WERI-Rb-1 (cell line): ENCODE data around the gene C10orf67.

Source experiments
- DNase-seq: peaks from one replicate; pipeline ENCODE4 v3.0.0-alpha.2; 2020
- H3K27ac ChIP-seq: fragments of 250-450 bp; sonication (Bioruptor Pico); 2 replicates; pipeline ENCODE4 v1.5.1; 2020; ENCODE audit warnings: mild to moderate bottlenecking, moderate library complexity
- H3K27me3 ChIP-seq: fragments of 250-450 bp; sonication (Bioruptor Pico); 2 replicates; pipeline ENCODE4 v1.5.1; 2021; ENCODE audit warnings: mild to moderate bottlenecking, low read depth, moderate library complexity; ENCODE audit not compliant: insufficient read depth, severe bottlenecking
- H3K36me3 ChIP-seq: fragments of 250-450 bp; sonication (Bioruptor Pico); 2 replicates; pipeline ENCODE4 v1.5.1; 2020; ENCODE audit warnings: mild to moderate bottlenecking, moderate library complexity
- H3K4me3 ChIP-seq: 2 replicates; pipeline ENCODE4 v1.5.1; 2011; ENCODE audit warnings: low read depth, mild to moderate bottlenecking, control low read depth, low read length
- H3K9me3 ChIP-seq: fragments of 250-450 bp; sonication (Bioruptor Pico); 2 replicates; pipeline ENCODE4 v1.5.1; 2021; ENCODE audit warnings: mild to moderate bottlenecking, moderate library complexity; ENCODE audit not compliant: severe bottlenecking
- TF ChIP-seq, protein P1 (sequence below): IDR thresholded peaks from 2 replicates; pipeline ENCODE4 v1.5.1; 2011; ENCODE audit warnings: low read depth, mild to moderate bottlenecking, control low read depth, inconsistent platforms, low read length

Gene C10orf67

DNA sequence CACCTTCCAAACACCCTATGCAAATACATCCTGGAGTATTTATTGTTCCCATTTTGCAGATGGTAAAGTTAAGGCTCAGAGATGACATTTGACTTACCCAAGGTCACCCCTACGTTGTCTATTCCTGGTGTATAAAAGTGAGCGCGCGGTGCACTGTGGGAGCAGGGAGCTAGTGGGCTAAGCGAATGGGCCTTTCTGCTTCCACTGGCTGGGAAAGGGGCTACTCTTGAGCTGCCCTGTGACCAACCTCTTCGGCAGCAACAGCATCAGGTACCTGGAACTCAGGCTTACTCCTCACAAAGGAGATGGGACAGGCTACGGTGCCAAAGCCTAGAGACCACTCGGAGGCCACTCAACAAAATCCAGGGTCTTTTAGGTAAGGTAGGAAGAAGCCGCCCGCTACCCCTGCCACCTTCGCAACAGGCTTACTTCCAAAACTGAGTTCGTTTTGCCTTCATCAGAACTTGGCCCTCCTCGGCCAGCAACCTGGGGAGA, 150.1 kb downstream of the C10orf67 start:
- Histone ChIP-seq H3K36me3 (no peaks in the 10 kb centered on the region), H3K27ac (no peak overlapping the region), H3K4me3 (peak overlapping the region; percentile 26), H3K27me3 (peaks cover 68% of the 10 kb centered on the region), H3K9me3 (no peaks in the 10 kb centered on the region)
- TF ChIP-seq, protein P1, sequence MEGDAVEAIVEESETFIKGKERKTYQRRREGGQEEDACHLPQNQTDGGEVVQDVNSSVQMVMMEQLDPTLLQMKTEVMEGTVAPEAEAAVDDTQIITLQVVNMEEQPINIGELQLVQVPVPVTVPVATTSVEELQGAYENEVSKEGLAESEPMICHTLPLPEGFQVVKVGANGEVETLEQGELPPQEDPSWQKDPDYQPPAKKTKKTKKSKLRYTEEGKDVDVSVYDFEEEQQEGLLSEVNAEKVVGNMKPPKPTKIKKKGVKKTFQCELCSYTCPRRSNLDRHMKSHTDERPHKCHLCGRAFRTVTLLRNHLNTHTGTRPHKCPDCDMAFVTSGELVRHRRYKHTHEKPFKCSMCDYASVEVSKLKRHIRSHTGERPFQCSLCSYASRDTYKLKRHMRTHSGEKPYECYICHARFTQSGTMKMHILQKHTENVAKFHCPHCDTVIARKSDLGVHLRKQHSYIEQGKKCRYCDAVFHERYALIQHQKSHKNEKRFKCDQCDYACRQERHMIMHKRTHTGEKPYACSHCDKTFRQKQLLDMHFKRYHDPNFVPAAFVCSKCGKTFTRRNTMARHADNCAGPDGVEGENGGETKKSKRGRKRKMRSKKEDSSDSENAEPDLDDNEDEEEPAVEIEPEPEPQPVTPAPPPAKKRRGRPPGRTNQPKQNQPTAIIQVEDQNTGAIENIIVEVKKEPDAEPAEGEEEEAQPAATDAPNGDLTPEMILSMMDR: no peak
- no peak for DNase-seq

DNA sequence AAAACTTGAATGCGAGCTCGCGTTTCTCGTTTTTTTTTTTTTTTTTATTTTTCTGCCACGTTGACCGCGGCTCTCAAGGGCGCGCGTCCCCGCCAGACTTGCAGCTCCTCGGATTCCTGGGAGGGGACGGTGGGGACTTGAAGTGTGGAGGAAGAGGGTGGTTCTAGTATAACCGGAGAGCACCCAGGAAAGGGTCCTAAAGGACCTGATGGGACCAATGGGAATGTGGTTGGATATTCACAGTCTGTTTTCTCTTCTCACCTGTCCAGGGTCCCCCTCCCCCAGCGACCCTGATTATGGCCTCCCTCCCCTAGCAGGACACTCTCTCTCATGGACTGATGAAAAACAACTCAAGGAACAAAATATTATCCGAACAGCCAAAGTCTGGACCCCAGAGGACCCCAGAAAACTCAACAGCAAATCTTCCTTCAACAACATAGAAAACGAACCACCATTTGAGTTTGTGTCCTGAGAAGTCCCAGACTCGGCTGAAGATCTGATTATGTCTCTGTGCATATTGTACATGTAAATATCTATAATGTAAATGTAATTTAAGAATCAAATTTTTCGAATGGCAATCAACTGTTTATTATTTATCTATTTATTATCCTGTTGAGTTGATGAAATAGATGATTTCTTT, 151.0 kb downstream of the C10orf67 start:
- H3K4me3 ChIP-seq: no peak overlapping the region
- H3K9me3 ChIP-seq: no peaks in the 10 kb centered on the region
- H3K27me3 ChIP-seq: peaks cover 60% of the 10 kb centered on the region
- TF ChIP-seq, protein P1: no peak
- DNase-seq: no peak
- H3K36me3 ChIP-seq: no peaks in the 10 kb centered on the region
- no peak overlapping the region for H3K27ac ChIP-seq

DNA sequence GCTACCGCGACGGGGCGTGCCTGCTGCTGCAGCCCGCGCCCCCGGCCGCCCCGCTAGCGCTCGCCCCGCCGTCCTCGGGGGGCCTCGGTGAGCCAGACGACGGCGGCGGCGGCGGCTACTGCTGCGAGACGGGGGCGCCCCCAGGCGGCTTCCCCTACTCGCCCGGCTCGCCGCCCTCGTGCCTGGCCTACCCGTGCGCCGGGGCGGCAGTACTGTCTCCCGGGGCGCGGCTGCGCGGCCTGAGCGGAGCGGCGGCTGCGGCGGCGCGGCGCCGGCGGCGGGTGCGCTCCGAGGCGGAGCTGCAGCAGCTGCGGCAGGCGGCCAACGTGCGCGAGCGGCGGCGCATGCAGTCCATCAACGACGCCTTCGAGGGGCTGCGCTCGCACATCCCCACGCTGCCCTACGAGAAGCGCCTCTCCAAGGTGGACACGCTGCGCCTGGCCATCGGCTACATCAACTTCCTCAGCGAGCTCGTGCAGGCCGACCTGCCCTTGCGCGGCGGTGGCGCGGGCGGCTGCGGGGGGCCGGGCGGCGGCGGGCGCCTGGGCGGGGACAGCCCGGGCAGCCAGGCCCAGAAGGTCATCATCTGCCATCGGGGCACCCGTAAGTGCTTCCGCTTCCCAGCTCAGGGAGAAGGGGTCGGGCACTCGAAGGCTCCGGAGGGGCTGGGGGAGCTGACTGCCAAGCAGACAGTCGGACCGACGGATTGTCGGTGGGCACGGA, 151.7 kb downstream of the C10orf67 start:
- Histone ChIP-seq H3K36me3 (no peaks in the 10 kb centered on the region), H3K4me3 (peak overlapping the region; percentile 32), H3K9me3 (no peaks in the 10 kb centered on the region), H3K27ac (no peak overlapping the region), H3K27me3 (peaks cover 54% of the 10 kb centered on the region)
- TF ChIP-seq, protein P1: no peak
- no peak for DNase-seq

DNA sequence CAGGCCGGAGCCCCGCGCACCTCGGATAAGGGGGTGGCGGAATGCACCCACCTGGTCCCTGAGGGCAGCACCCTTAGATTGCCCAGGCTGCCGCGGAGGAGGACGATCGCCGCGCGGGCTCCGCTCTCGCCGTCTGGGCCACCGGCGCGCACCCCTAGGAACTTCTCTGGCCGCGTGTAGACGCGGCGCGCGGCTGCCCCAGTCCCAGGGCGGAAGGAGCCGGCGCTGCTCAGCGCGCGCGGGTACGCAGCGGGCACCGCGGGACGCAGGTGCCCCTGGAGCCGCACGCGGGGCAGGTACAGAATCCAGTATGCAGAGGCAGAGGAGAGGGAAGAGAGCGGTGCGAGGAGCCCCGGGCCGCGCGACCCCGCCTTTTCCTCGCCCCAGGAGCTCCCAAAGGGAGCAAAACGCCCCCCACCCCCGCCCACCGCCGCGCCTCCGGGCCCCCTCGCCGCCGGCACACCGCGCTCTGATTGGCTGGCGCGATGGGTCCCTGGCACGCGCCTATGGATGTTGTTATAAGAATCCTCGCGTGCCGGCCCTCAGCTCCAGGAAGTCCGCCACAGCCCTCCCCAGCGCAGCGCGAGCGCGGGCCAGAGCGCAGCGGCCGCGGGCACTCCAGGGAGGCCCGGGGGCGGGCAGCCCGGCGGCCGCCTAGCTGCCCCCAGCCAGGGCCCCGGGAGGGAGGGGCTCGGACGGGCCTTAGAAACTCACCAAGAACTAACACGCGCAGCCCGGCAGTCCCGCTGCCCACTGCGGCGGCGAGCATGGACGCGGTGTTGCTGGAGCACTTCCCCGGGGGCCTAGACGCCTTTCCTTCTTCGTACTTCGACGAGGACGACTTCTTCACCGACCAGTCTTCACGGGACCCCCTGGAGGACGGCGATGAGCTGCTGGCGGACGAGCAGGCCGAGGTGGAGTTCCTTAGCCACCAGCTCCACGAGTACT, 152.6 kb downstream of the C10orf67 start, which contains the start of gene PTF1A:
PTF1A (plus strand) TSS at position 549 of the 948 bp plus-strand sequence; CDS start at position 768, 219 bp downstream.
- Histone ChIP-seq H3K36me3 (no peaks in the 10 kb centered on the region), H3K4me3 (peak within 1 kb of the TSS; percentile 32), H3K27me3 (peaks cover 47% of the 10 kb centered on the region), H3K27ac (no peak within 1 kb of the TSS), H3K9me3 (no peaks in the 10 kb centered on the region)
- no peak for DNase-seq
- TF ChIP-seq, protein P1: no peak

DNA sequence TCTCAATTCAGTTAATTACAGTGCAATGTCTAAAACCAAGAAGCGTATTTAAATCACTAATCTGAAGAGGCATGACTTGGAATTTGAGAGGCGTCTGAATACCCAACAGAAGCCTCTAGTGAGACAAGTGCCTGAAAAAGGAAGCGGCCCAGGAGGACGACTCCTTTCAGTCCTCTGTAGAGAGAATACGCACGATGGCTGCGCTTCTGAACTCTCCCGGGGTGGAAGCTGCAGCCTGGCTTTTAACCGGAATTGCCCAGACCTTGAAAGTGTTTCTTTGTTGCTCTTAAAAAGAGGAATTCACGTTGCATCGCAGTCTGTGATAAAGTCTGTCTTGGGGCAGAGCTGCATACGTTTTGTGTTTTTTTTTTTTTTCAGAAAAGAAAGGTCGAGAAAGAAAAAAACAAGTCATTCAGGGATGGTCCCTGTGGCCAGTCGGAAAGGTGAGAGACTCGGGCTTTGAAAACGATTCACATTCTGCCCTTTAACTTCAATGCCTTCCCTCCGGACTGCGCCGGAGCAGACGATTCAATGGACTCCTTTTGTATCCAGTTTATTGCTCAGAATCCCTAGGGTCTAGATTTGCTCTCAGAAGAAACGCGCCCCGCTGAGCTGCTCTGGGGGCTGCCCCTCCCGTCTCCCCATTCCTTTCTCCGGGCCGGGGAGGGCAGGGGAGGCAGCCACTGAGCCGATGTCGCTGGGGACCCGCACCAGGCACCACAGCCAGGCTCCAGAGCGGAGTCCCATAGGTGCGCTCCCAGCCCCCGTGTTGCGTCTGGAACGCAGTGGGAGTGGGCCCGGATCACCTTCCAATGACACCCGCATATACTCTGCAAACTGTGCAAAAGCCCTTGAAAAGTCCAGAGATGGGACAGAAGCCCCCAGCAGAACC, 153.5 kb downstream of the C10orf67 start:
- peaks cover 40% of the 10 kb centered on the region for H3K27me3 ChIP-seq
- no peak for DNase-seq
- no peak overlapping the region for H3K4me3 ChIP-seq
- no peaks in the 10 kb centered on the region for H3K36me3 ChIP-seq
- TF ChIP-seq, protein P1: no peak
- H3K27ac ChIP-seq: no peak overlapping the region
- H3K9me3 ChIP-seq: no peaks in the 10 kb centered on the region
